Tibial nerve (tissue), 4 donors: ENCODE measurements around the gene CD151. TPM values are rescaled to one million over a fixed set of nuclear protein-coding genes. Genes with fewer than 3 reads are reported as not detected.

Experiments used
- DNase-seq, 2 donors: peaks; one replicate each; pipeline ENCODE4 v3.0.0-alpha.2; 2019; ENCODE audit warnings: low spot score in 2 of 2
- H3K27ac ChIP-seq, 4 donors: fragments of 200-600 bp; sonication (generic) in 3 of 4; one replicate each; pipeline ENCODE4 v1.5.1; 2017 to 2019; ENCODE audit warnings: mild to moderate bottlenecking in 1 of 4
- H3K27me3 ChIP-seq, 2 donors: fragments of 200-600 bp; sonication (generic) in 1 of 2; one replicate each; pipeline versions ENCODE4 v1.5.1 to v1.6.0; 2017 to 2019
- H3K36me3 ChIP-seq, 3 donors: fragments of 200-600 bp; sonication (generic); one replicate each; pipeline ENCODE4 v1.5.1; 2018 to 2019
- H3K4me1 ChIP-seq, 4 donors: fragments of 200-600 bp; sonication (generic) in 3 of 4; one replicate each; pipeline ENCODE4 v1.5.1; 2017 to 2019
- H3K4me3 ChIP-seq, 4 donors: fragments of 200-600 bp; sonication (generic) in 3 of 4; one replicate each; pipeline ENCODE4 v1.5.1; 2017 to 2019; ENCODE audit warnings: mild to moderate bottlenecking in 1 of 4, moderate library complexity in 1 of 4
- H3K9me3 ChIP-seq, 4 donors: fragments of 200-600 bp; sonication (generic) in 3 of 4; one replicate each; pipeline ENCODE4 v1.5.1; 2017 to 2019
- EP300 ChIP-seq, 2 donors: sonication (generic); formaldehyde crosslinking; IDR thresholded peaks; one replicate each; pipeline ENCODE4 v1.6.1; 2017; ENCODE audit warnings: antibody characterized with exemption in 2 of 2, mild to moderate bottlenecking in 1 of 2
- POLR2A ChIP-seq, 2 donors: fragments of 450-650 bp; IDR thresholded peaks; one replicate each; pipeline ENCODE4 v1.6.1; 2017; ENCODE audit warnings: antibody characterized with exemption in 2 of 2, mild to moderate bottlenecking in 2 of 2, moderate library complexity in 2 of 2
- WGBS, 2 donors: methylation state at CpG; one replicate each; pipeline ENCODE4 v1.1.5; 2018; 5-methylcytosine and 5-hydroxymethylcytosine counted together
- total RNA-seq, 4 donors: library from RNA; depleted of rRNA; stranded (reverse); fragments of >200 nt; gene quantifications; one replicate each; pipeline ENCODE4 v1.1.0, GENCODE V29; 2016
- TF ChIP-seq, protein P1 (sequence below), 5 experiments: fragments of 200-600 bp in 3 of 5; fragments of 450-650 bp in 2 of 5; sonication (generic) in 3 of 5; IDR thresholded peaks; one replicate each; pipeline ENCODE4 v1.5.1; 2016 to 2019; ENCODE audit warnings: antibody characterized with exemption in 5 of 5, mild to moderate bottlenecking in 3 of 5, moderate library complexity in 2 of 5

CD151 gene
- total RNA-seq, 4 donors from 2014 or later: 264 to 309 (median 281) TPM

DNA sequence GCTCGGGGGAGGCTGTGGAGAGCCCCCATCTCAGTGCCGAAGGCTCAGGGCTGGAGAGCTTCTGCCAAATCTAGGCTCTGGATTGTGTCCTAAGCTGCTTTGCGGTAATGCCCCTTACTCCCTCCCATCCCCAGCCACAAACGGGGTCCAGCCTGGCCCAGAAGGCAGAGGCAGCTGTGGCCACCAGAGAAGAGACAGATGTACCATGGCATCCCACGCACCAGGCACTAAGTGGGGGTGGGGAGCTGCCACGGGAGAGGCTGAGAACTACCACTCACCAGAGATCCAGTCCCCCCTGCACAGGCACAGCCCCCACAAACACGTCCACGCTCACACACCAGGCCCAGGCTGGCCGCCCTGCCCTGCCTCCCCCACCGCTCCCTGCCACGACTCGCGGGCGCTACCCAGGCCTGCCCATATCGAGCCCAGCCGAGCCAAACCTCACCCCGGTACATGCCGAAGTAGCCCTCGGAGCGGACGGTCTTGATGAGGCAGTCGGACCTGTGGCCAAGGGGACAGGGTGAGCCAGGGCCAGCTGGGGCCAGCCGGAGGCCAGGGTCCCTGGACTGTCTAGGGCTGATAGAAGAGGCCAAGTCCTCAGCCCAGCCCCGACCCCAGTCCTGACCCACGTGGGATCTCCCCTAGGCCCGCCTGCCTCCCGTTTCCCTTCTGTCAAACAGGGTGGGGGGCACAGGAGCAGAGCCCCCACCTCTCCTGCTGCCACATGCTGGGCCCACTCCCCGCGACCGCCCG lies 38.6 kb upstream of the CD151 start:
- no peak for DNase-seq
- H3K27me3 ChIP-seq: peaks cover 0 to 17% of the 10 kb centered on the region in 2 donors
- TF ChIP-seq EP300 (IDR thresholded peaks at IDR 0.05) (no peak), POLR2A (IDR thresholded peaks at IDR 0.05) (no peak)
- TF ChIP-seq, protein P1, sequence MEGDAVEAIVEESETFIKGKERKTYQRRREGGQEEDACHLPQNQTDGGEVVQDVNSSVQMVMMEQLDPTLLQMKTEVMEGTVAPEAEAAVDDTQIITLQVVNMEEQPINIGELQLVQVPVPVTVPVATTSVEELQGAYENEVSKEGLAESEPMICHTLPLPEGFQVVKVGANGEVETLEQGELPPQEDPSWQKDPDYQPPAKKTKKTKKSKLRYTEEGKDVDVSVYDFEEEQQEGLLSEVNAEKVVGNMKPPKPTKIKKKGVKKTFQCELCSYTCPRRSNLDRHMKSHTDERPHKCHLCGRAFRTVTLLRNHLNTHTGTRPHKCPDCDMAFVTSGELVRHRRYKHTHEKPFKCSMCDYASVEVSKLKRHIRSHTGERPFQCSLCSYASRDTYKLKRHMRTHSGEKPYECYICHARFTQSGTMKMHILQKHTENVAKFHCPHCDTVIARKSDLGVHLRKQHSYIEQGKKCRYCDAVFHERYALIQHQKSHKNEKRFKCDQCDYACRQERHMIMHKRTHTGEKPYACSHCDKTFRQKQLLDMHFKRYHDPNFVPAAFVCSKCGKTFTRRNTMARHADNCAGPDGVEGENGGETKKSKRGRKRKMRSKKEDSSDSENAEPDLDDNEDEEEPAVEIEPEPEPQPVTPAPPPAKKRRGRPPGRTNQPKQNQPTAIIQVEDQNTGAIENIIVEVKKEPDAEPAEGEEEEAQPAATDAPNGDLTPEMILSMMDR (IDR thresholded peaks at IDR 0.05): no peak
- H3K9me3 ChIP-seq: no peaks in the 10 kb centered on the region
- peak overlapping the region in 1 of 4 donors; percentile 91 for H3K27ac ChIP-seq
- H3K36me3 ChIP-seq: peaks cover 0 to 42% (median 0%) of the 10 kb centered on the region in 3 donors
- no peak overlapping the region for H3K4me3 ChIP-seq
- 80 to 85% methylated on average over 19 to 28 of the region's 31 CpGs for WGBS, 2 donors
- H3K4me1 ChIP-seq: peaks cover 0 to 45% (median 22%) of the 10 kb centered on the region in 4 donors

DNA sequence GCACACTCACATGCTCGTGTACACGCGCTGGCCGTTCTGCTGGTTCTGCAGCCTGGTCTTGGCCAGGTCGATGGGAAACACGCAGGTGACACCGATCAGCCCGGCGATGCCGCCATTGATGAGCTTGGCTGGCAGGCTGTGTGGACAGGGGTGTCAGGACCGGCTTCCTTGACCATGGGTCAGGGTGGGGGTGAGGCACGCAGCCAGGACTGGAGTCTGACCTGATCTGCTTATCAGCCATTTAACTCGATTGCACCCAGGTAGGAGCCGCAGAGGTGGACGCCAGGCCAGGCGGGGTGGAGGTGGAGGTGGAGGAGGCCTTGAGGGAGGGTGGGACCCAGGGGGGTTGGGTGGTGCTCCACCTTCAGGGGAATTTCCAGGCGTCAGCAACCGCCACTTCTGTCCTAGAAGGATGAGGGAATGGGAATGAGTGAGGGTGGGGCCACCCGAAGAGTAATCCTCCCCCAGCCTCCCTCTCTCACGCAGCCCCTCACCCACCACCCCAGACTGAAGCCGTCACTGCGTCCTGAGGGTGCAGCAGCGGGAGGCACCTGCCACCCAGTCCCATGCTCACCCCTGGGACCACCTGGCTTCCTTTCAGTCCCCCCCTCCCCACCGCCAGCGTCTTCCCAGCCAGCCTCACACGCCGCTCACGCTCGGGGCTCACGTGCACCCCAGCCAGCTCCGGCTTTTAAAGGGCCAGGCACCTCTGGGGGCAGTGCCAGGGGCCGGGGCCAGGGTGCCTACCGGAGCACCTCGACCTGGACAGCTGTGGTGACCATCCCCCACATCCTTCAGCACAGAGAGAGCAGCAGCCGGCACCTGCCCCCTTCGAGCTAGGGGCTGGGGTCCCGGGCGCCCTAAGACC lies 37.8 kb upstream of the CD151 start:
- WGBS, 2 donors: 63 to 82% methylated on average over 22 to 36 of the region's 38 CpGs
- TF ChIP-seq POLR2A (IDR thresholded peaks at IDR 0.05) (no peak), EP300 (IDR thresholded peaks at IDR 0.05) (no peak)
- TF ChIP-seq, protein P1 (IDR thresholded peaks at IDR 0.05): no peak
- peaks cover 0 to 38% (median 22%) of the 10 kb centered on the region in 4 donors for H3K4me1 ChIP-seq
- H3K27me3 ChIP-seq: peaks cover 0 to 11% of the 10 kb centered on the region in 2 donors
- no peak for DNase-seq
- no peaks in the 10 kb centered on the region for H3K9me3 ChIP-seq
- peak overlapping the region; percentile 52 to 91 (median 84) for H3K27ac ChIP-seq
- H3K36me3 ChIP-seq: peaks cover 0 to 50% (median 0%) of the 10 kb centered on the region in 3 donors
- peak overlapping the region; percentile 66 to 94 (median 81) for H3K4me3 ChIP-seq

DNA sequence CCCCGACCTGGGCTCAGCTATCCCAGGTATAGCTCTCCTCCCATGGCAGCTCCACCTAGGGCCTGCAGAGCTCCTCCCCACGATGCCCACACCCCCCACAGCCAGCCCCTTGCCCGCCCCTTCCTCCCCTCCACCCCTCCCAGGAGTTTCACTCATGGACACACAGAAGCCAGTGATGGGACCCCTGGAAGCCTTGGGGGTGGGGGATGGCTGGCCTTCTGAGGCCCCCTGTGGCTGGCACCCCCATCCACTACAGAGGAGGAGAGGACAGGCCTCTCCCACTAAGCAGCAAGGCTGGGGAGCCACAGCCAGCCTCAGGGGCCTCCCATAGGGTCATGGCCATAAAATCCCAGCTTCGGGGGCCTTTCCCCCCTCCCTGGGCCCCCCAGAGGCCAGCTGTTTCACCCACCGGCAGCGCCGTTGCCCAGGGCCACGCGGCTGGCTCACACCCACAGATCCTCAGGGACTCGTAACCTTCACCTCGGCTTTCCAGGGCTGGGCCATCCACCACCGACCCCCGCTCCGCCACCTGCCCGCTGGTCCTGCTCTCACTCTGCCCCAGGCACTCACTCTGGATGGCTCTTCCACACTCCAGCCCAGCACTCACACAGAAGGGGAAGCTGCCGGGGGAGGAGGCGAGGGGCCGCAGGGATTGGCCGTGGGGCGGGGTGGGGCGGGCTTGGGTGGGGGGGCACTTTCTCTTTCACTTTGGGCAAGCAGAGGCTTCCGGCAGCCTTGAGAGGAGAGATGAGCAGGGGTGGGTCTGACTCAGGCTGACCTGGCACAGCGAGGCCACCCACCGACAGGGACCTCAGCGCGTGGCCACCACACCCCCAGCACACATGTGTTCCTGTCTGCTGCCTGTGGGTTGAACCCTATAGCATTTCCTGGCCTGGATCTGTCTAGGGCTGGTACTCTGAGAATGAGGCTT lies 36.9 kb upstream of the CD151 start:
- H3K4me1 ChIP-seq: peaks cover 0 to 33% (median 22%) of the 10 kb centered on the region in 4 donors
- peaks cover 0 to 2% of the 10 kb centered on the region in 2 donors for H3K27me3 ChIP-seq
- peak overlapping the region; percentile 52 to 91 (median 84) for H3K27ac ChIP-seq
- DNase-seq: peak; percentile 55 to 57
- H3K9me3 ChIP-seq: no peaks in the 10 kb centered on the region
- TF ChIP-seq, protein P1 (IDR thresholded peaks at IDR 0.05): no peak
- TF ChIP-seq EP300 (IDR thresholded peaks at IDR 0.05): peak in 1 of 2 donors; percentile 41
- peak in 1 of 2 donors; percentile 33 for TF ChIP-seq POLR2A (IDR thresholded peaks at IDR 0.05)
- H3K36me3 ChIP-seq: peaks cover 0 to 59% (median 0%) of the 10 kb centered on the region in 3 donors
- WGBS, 2 donors: 3 to 7% methylated on average over 12 to 14 of the region's 26 CpGs
- H3K4me3 ChIP-seq: peak overlapping the region; percentile 66 to 94 (median 81)

DNA sequence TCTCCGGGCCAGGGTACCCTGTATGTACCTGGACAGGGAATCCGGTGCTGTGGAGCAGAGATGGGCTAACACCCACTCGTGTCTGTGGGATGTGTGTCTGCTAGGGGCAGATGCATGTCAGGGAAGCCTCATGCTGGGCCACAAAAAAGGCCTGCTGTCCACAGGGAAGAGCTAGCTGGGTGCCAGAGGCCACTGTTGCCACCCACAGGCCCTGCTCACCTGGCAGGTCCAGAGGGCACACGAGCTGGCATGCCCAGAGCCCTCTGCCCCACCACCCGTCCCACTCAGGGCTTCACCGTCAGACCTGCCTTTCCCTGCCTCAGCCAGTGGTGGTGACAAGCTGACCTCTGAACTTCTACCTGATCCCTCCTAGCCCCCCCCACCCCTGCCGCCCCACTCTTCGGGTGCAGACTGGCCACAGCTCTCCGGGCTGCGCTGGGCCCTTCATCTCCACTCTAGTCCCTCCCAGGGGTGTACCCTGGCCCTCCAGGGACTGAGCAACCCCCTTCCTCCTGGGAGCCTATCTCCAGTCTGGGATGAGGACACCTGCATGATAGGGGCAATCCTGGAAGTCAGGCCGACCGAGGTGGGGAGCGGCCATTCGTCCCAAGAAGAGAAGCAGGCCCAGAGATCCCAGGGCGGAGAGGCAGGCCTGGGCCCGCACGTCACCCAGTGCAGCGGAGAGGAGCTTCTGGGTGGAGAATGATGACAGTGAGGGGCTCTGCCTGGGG lies 36.0 kb upstream of the CD151 start:
- no peak for DNase-seq
- H3K27ac ChIP-seq: peak overlapping the region; percentile 52 to 91 (median 84)
- H3K4me3 ChIP-seq: peak overlapping the region; percentile 66 to 94 (median 81)
- WGBS, 2 donors: 13 to 17% methylated on average over 11 to 18 of the region's 18 CpGs
- H3K4me1 ChIP-seq: peaks cover 0 to 32% (median 22%) of the 10 kb centered on the region in 4 donors
- TF ChIP-seq EP300 (IDR thresholded peaks at IDR 0.05) (no peak), POLR2A (IDR thresholded peaks at IDR 0.05) (no peak)
- TF ChIP-seq, protein P1 (IDR thresholded peaks at IDR 0.05): no peak
- no peaks in the 10 kb centered on the region for H3K27me3 ChIP-seq
- peaks cover 0 to 60% (median 0%) of the 10 kb centered on the region in 3 donors for H3K36me3 ChIP-seq
- H3K9me3 ChIP-seq: no peaks in the 10 kb centered on the region
